B cell (primary cell): ENCODE results near the gene PDCD6IP. TPM values are rescaled to one million over a fixed set of nuclear protein-coding genes. Genes with fewer than 3 reads are reported as not detected.

ENCODE experiments used
- ATAC-seq: fragments of 200-7000 bp; cut with Tn5 transposase; one replicate; pipeline ENCODE4 v1.10.0; 2021; ENCODE audit warnings: low read depth, mild to moderate bottlenecking, moderate number of reproducible peaks, moderate library complexity
- CTCF ChIA-PET: fragments of 350-600 bp; sonication (Branson Sonifier 250); formaldehyde crosslinking; loops from one replicate; lab custom pipeline; 2021; ENCODE audit warnings: antibody characterized with exemption, inconsistent platforms; lab: Charles Lee
- POLR2A ChIA-PET: fragments of 350-600 bp; sonication (Branson Sonifier 250); formaldehyde crosslinking; loops from one replicate; lab custom pipeline; 2021; ENCODE audit warnings: antibody characterized with exemption; lab: Charles Lee
- DNase-seq: peaks from one replicate; pipeline ENCODE4 v3.0.0; 2013
- H2AFZ ChIP-seq: 2 replicates; pipeline ENCODE4 v1.6.1; 2012; ENCODE audit warnings: mild to moderate bottlenecking, low read depth, low read length; ENCODE audit not compliant: insufficient read depth, poor library complexity, severe bottlenecking
- H3K27ac ChIP-seq, 2 donors: 1 replicate in 1 of 2; 2 replicates in 1 of 2; pipeline ENCODE4 v1.5.1; 2012 to 2013; ENCODE audit warnings: low read length in 2 of 2, mild to moderate bottlenecking in 2 of 2, moderate library complexity in 1 of 2
- H3K27me3 ChIP-seq, 4 experiments: fragments of 200-600 bp in 1 of 4; sonication (generic) in 1 of 4; replicated peaks in 1 of 4; 1 replicate in 2 of 4; 2 replicates in 2 of 4; pipeline versions ENCODE4 v1.6.1 to v1.7.0; 2013 to 2016; ENCODE audit warnings: low read length in 3 of 4, mild to moderate bottlenecking in 2 of 4, mixed read lengths in 1 of 4, moderate library complexity in 1 of 4; ENCODE audit not compliant: insufficient read depth in 4 of 4, control insufficient read depth in 3 of 4; ENCODE audit errors: control extremely low read depth in 1 of 4
- H3K36me3 ChIP-seq, 2 experiments: replicated peaks in 1 of 2; 1 replicate in 1 of 2; 2 replicates in 1 of 2; pipeline versions ENCODE4 v1.6.1 to v1.7.1; 2013; ENCODE audit warnings: low read length in 1 of 2; ENCODE audit not compliant: insufficient read depth in 2 of 2, control insufficient read depth in 1 of 2; ENCODE audit errors: control extremely low read depth in 1 of 2, extremely low read depth in 1 of 2
- H3K4me1 ChIP-seq, 2 donors: fragments of 200-600 bp in 1 of 2; sonication (generic) in 1 of 2; 1 replicate in 1 of 2; 2 replicates in 1 of 2; pipeline versions ENCODE4 v1.5.1 to v1.6.1; 2013 to 2017; ENCODE audit warnings: low read length in 2 of 2; ENCODE audit not compliant: control insufficient read depth in 2 of 2, insufficient read depth in 2 of 2
- H3K4me2 ChIP-seq: replicated peaks from 2 replicates; pipeline ENCODE3; 2012; ENCODE audit warnings: mild to moderate bottlenecking, low read depth, low read length; ENCODE audit not compliant: poor library complexity, severe bottlenecking
- H3K4me3 ChIP-seq, 5 experiments: fragments of 200-600 bp in 1 of 5; sonication (generic) in 1 of 5; 1 replicate in 3 of 5; 2 replicates in 2 of 5; pipeline versions ENCODE4 v1.5.1 to v1.7.0; 2011 to 2016; ENCODE audit warnings: low read length in 4 of 5, mild to moderate bottlenecking in 4 of 5, low read depth in 2 of 5, control low read depth in 1 of 5, moderate library complexity in 1 of 5; ENCODE audit not compliant: insufficient read depth in 1 of 5; ENCODE audit errors: control extremely low read depth in 1 of 5, extremely low read depth in 1 of 5
- H3K79me2 ChIP-seq: fragments of 200-600 bp; sonication (generic); one replicate; pipeline ENCODE4 v1.6.0; 2016; ENCODE audit warnings: low read length; ENCODE audit not compliant: control insufficient read depth, insufficient read depth
- H3K9ac ChIP-seq: fragments of 200-600 bp; sonication (generic); 2 replicates; pipeline ENCODE4 v1.6.1; 2017; ENCODE audit warnings: mild to moderate bottlenecking, low read length, moderate library complexity
- H3K9me3 ChIP-seq, 3 donors: one replicate each; pipeline versions ENCODE4 v1.6.1 to v1.7.1; 2013; ENCODE audit warnings: low read length in 2 of 3; ENCODE audit not compliant: control insufficient read depth in 2 of 3, insufficient read depth in 1 of 3; ENCODE audit errors: control extremely low read depth in 1 of 3
- H4K20me1 ChIP-seq: 2 replicates; pipeline ENCODE4 v1.6.0; 2012; ENCODE audit warnings: mild to moderate bottlenecking, low read length; ENCODE audit not compliant: insufficient read depth, control insufficient read depth, poor library complexity, severe bottlenecking
- H3K27ac Mint-ChIP-seq: one replicate; pipeline ENCODE4 v1.8.0; 2021; ENCODE audit warnings: mixed read lengths
- H3K27me3 Mint-ChIP-seq: one replicate; pipeline ENCODE4 v1.8.0; 2021; ENCODE audit warnings: mixed read lengths
- H3K4me1 Mint-ChIP-seq: one replicate; pipeline ENCODE4 v1.8.0; 2021; ENCODE audit warnings: mixed read lengths
- H3K4me3 Mint-ChIP-seq: one replicate; pipeline ENCODE4 v1.8.0; 2021; ENCODE audit warnings: mixed read lengths
- H3K9me3 Mint-ChIP-seq: one replicate; pipeline ENCODE4 v1.8.0; 2022; ENCODE audit warnings: mixed read lengths; ENCODE audit not compliant: insufficient read depth
- EZH2 ChIP-seq: IDR thresholded peaks from 2 replicates; pipeline ENCODE4 v1.6.1; 2012; ENCODE audit warnings: borderline replicate concordance, low read depth, mild to moderate bottlenecking, moderate library complexity, low read length; ENCODE audit not compliant: insufficient read depth, poor library complexity, severe bottlenecking
- WGBS: methylation state at CpG from one replicate; pipeline ENCODE4 v1.1.5; 2013; ENCODE audit warnings: missing lambda C conversion rate; ENCODE audit not compliant: insufficient coverage; 5-methylcytosine and 5-hydroxymethylcytosine counted together
- intact Hi-C: fragments of 100-400 bp; cut with micrococcal nuclease; formaldehyde crosslinking; loops from one replicate; pipeline ENCODE4 v1.10.0; 2022
- polyA plus RNA-seq: library from polyadenylated mRNA; depleted of rRNA; stranded (reverse); fragments of >200 nt; gene quantifications from 2 replicates; pipeline ENCODE4 v1.2.3, GENCODE V29; 2012
- total RNA-seq, 2 donors: library from RNA; stranded (reverse); fragments of 120-200 nt in 1 of 2; gene quantifications; 1 replicate in 1 of 2; 2 replicates in 1 of 2; pipeline versions ENCODE4 v1.2.3 to v1.2.4, GENCODE V29; 2013 to 2022
- TF ChIP-seq, protein P1 (sequence below): fragments of 200-600 bp; IDR thresholded peaks from one replicate; pipeline ENCODE4 v1.8.0; 2022; ENCODE audit warnings: antibody characterized with exemption, mild to moderate bottlenecking

Gene PDCD6IP
- total and polyA plus RNA-seq, 2 donors (not counting 1 experiment from before 2014, with no cell fraction given), result 103 to 276 TPM

DNA sequence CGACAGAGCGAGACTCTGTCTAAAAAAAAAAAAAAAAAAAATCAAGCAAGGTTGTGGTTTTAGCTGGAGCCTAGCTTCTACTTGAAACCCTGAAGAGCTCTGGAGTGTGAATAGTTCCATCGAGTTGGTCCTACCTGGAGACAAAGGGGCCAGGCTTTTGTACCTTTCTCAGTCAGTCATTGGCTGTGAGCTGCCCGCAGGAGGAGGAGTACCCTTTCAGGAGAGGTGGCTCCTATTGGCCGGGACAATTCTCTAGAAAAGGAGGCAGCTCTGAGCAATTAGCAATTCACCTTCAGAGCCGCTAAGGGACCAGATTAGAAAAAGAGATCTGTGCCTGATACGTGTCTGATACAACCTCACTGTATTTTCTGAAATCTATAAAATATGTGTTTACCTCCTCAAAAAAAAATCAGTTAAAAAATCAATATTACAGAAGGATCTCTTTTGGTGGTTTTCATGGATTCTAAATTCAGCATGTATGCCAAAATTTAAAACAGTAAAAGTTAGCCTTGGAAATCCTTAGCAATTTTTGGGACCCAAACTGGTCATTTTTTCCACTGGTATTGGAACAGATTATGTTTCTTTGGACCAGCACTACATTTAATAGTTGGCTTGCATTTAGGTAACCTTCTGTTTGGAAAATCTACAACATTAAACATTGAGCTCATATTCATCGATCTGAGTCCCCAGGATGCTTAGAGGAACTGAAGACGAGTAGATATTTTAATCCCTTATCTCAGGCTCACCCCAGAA lies 29.7 kb upstream of the PDCD6IP start:
- POLR2A ChIA-PET, result no interaction called here
- no peak for ATAC-seq

DNA sequence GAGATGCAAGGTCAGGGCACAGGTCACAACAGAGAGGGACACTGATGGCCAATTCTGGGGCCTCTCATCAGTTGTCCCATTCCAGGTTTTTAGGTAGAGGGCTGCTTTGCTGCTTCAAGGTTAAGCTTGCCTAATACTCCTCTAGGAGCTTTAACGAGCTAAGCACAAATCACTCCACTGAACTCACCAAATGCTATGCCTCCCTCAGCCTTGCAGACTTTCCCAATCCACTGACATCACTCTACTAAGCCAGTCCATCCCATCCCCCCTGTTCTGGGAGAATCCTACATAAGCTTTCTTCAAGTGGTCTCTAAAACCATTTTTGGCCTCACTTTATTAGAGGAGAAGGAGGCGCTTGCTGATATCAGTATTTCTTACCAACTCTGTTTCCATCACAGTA lies 24.8 kb upstream of the PDCD6IP start:
- Histone ChIP-seq H4K20me1 (no peaks in the 10 kb centered on the region), H3K36me3 (no peaks in the 10 kb centered on the region), H3K4me3 (no peak overlapping the region), H3K27me3 (no peaks in the 10 kb centered on the region), H3K9ac (no peak overlapping the region), H2AFZ (no peak overlapping the region), H3K4me2 (no peak overlapping the region), H3K27ac (no peak overlapping the region), H3K9me3 (no peaks in the 10 kb centered on the region), H3K79me2 (no peaks in the 10 kb centered on the region), H3K4me1 (no peaks in the 10 kb centered on the region)
- ChIA-PET CTCF (interaction anchor here (0.7 to 4.0 kb wide), 4 partner anchors 14 to 336 kb away, joined by 3 to 32 read pairs (median 3); no protein-coding TSS in a partner anchor), POLR2A (no interaction called here)
- TF ChIP-seq, protein P1, sequence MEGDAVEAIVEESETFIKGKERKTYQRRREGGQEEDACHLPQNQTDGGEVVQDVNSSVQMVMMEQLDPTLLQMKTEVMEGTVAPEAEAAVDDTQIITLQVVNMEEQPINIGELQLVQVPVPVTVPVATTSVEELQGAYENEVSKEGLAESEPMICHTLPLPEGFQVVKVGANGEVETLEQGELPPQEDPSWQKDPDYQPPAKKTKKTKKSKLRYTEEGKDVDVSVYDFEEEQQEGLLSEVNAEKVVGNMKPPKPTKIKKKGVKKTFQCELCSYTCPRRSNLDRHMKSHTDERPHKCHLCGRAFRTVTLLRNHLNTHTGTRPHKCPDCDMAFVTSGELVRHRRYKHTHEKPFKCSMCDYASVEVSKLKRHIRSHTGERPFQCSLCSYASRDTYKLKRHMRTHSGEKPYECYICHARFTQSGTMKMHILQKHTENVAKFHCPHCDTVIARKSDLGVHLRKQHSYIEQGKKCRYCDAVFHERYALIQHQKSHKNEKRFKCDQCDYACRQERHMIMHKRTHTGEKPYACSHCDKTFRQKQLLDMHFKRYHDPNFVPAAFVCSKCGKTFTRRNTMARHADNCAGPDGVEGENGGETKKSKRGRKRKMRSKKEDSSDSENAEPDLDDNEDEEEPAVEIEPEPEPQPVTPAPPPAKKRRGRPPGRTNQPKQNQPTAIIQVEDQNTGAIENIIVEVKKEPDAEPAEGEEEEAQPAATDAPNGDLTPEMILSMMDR, result no peak
- TF ChIP-seq EZH2, result no peak
- H3K4me1 Mint-ChIP-seq, result no peaks in the 10 kb centered on the region
- intact Hi-C loops, result no loop called here
- H3K4me3 Mint-ChIP-seq, result no peak overlapping the region
- WGBS, result 67% methylated on average over 1 of the region's 2 CpGs
- DNase-seq (no peak), ATAC-seq (no peak)
- no peaks in the 10 kb centered on the region for H3K9me3 Mint-ChIP-seq
- H3K27me3 Mint-ChIP-seq, result peaks cover 5% of the 10 kb centered on the region
- H3K27ac Mint-ChIP-seq, result no peak overlapping the region

More for the DNA sequence above, 29.7 kb upstream of the PDCD6IP start:
- no peak for TF ChIP-seq EZH2
- TF ChIP-seq, protein P1, result no peak
- no peaks in the 10 kb centered on the region for H3K27me3 ChIP-seq
- intact Hi-C loops, result no loop called here
- H2AFZ ChIP-seq, result no peak overlapping the region
- 93% methylated on average over 4 of the region's 9 CpGs for WGBS
- H3K4me3 ChIP-seq, result no peak overlapping the region
- Mint-ChIP-seq H3K4me3 (no peak overlapping the region), H3K9me3 (no peaks in the 10 kb centered on the region), H3K27ac (no peak overlapping the region), H3K27me3 (peaks cover 14% of the 10 kb centered on the region), H3K4me1 (no peaks in the 10 kb centered on the region)
- H3K36me3 ChIP-seq, result no peaks in the 10 kb centered on the region
- H3K27ac ChIP-seq, result no peak overlapping the region
- CTCF ChIA-PET, result interaction anchor here (1.1 kb wide), 1 partner anchor 9 kb away, joined by 3 read pairs; no protein-coding TSS in a partner anchor
- no peaks in the 10 kb centered on the region for H3K79me2 ChIP-seq
- no peak overlapping the region for H3K4me2 ChIP-seq
- no peak for DNase-seq
- no peaks in the 10 kb centered on the region for H3K4me1 ChIP-seq
- H3K9ac ChIP-seq, result no peak overlapping the region
- no peaks in the 10 kb centered on the region for H4K20me1 ChIP-seq
- H3K9me3 ChIP-seq, result no peaks in the 10 kb centered on the region
